Mononuclear cell (primary cell): ENCODE results near the gene OR6J1. TPM values are rescaled to one million over a fixed set of nuclear protein-coding genes. Genes with fewer than 3 reads are reported as not detected.
"Not testable (repeated sequence)": the region's sequence is repeated elsewhere in the genome, so short reads cannot be mapped to it uniquely, and the experiment has no call there.

ENCODE experiments used
- H3K27me3 ChIP-seq: 2 replicates; pipeline ENCODE4 v1.6.0; 2011; ENCODE audit warnings: low read length, control low read depth; ENCODE audit not compliant: insufficient read depth
- H3K4me1 ChIP-seq: 2 replicates; pipeline ENCODE4 v1.5.1; 2011; ENCODE audit warnings: mild to moderate bottlenecking, low read length, control low read depth; ENCODE audit not compliant: insufficient read depth
- H3K4me3 ChIP-seq: 2 replicates; pipeline ENCODE4 v1.5.1; 2011; ENCODE audit warnings: mild to moderate bottlenecking, low read length, moderate library complexity
- H3K9me3 ChIP-seq: 2 replicates; pipeline ENCODE4 v1.5.1; 2011; ENCODE audit warnings: low read depth, mild to moderate bottlenecking, control low read depth, low read length
- total RNA-seq: library from RNA; depleted of rRNA; stranded (reverse); fragments of >200 nt; gene quantifications from one replicate; pipeline ENCODE4 v1.2.3, GENCODE V29; 2012

OR6J1 gene
- total RNA-seq, 1 donor = not detected

- H3K27me3 ChIP-seq = no peaks in the 10 kb centered on the region
- no peaks in the 10 kb centered on the region for H3K9me3 ChIP-seq
- H3K4me1 ChIP-seq = no peaks in the 10 kb centered on the region
- no peak overlapping the region for H3K4me3 ChIP-seq
Observed at GRCh38 chr14:22660654-22661053, 16.5 kb upstream of the OR6J1 start.

GRCh38 chr14:22658946-22659345, 14.8 kb upstream of the OR6J1 start:
- H3K27me3 ChIP-seq = no peaks in the 10 kb centered on the region
- no peaks in the 10 kb centered on the region for H3K9me3 ChIP-seq
- no peak overlapping the region for H3K4me3 ChIP-seq
- H3K4me1 ChIP-seq = no peaks in the 10 kb centered on the region

DNA sequence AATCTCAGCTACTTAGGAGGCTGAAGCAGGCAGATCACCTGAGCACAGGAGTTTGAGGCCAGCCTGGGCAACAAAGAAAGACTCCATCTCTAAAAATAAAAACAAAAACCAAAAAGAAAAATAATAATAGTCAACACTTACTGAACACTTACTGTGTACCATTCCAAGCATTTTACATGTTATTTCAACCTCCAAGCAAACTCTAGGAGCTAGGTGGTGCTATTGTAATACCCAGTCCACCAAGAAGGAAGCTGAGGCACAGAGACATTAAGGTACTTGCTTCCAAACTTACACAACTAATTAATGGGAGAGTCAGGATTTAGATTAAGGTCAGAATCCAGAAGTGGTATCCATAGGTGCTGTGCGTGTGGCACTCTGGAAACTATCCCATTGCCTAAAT, 13.7 kb upstream of the OR6J1 start:
- Histone ChIP-seq H3K4me3 (no peak overlapping the region), H3K9me3 (no peaks in the 10 kb centered on the region), H3K27me3 (no peaks in the 10 kb centered on the region), H3K4me1 (no peaks in the 10 kb centered on the region)

DNA sequence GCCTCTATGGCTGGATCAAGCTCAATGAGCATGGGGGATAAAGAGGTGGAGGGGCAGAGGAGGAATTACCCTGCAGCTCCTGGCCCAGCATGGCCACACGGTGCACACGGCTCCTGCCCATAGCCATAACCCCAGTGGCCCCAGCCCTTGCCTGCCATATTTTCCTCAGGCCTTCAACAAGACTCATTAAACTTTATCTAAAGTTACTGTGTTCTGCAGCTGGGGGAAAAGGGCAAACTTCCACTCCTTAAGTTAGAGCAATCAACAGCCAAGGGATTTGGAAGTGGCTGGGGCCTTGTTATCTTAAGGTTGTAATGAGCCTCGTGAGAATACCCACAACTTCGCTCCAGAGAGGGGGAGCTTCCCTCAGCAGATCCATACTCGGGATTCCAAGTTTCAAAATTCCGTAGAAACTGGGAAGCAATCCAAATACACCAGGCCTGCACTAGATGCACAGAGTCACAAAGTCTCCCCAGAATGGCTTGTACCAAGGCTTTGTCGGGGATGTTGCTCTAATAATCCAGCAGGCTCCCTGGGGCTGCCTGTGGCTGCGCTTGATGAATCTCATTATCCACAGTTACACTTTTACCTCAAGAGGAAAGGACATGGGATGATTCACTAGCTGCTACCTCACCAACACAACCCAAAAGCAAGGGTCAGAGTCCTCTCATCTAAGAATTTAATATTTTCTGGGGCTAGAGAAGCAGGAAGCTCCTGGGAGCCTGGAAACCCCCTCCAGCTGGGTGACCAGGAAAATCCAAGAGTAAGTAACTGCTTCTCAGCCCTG, 13.0 kb upstream of the OR6J1 start:
- H3K9me3 ChIP-seq = no peaks in the 10 kb centered on the region
- H3K4me1 ChIP-seq = no peaks in the 10 kb centered on the region
- H3K4me3 ChIP-seq = no peak overlapping the region
- no peaks in the 10 kb centered on the region for H3K27me3 ChIP-seq

DNA sequence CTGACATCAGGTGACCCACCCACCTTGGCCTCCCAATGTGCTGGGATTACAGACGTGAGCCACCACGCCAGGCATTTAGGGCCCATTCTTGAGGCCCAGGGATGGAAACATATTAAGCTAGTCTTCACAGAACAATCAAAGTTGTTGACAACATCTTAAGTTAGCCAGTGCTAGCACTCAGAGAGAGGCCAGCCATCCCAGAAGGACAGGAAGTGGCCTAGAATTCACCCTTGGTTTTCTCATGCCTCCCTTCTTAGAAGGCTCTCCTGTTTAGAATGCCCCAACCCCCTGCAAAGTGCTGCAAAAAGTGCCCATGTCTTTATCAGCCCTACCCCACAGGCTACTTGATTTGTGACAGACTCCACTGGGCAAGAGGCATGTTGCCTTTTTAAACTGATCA, 12.1 kb upstream of the OR6J1 start:
- H3K27me3 ChIP-seq = no peaks in the 10 kb centered on the region
- H3K9me3 ChIP-seq = no peaks in the 10 kb centered on the region
- no peak overlapping the region for H3K4me3 ChIP-seq
- H3K4me1 ChIP-seq = no peaks in the 10 kb centered on the region

- no peaks in the 10 kb centered on the region for H3K27me3 ChIP-seq
- no peaks in the 10 kb centered on the region for H3K4me1 ChIP-seq
- H3K9me3 ChIP-seq = no peaks in the 10 kb centered on the region
- no peak overlapping the region for H3K4me3 ChIP-seq
Observed at GRCh38 chr14:22653012-22653621, 9.0 kb upstream of the OR6J1 start.

DNA sequence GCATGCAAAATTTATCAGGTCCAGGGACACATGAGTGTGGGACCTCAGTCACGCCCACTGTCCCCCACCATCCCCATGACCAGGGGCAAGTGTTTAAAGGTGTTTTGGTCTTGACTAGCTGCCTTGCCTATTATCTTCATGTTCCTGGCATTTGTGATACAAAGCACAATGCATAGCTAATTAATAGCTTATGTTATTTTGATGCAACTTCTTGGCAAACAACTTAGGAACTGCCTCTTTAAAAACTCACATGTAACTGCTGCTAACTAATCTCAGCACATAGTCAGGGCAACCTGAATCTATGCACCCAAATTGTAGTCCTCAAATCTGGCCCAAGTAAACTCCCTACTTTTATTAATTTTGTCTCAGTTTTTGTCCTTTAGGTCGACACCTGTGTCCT, 7.4 kb upstream of the OR6J1 start:
- Histone ChIP-seq H3K4me1 (peaks cover 7% of the 10 kb centered on the region), H3K27me3 (no peaks in the 10 kb centered on the region), H3K4me3 (no peak overlapping the region), H3K9me3 (no peaks in the 10 kb centered on the region)

GRCh38 chr14:22650960-22651521, 6.9 kb upstream of the OR6J1 start:
- Histone ChIP-seq H3K9me3 (no peaks in the 10 kb centered on the region), H3K4me3 (no peak overlapping the region), H3K27me3 (no peaks in the 10 kb centered on the region)

DNA sequence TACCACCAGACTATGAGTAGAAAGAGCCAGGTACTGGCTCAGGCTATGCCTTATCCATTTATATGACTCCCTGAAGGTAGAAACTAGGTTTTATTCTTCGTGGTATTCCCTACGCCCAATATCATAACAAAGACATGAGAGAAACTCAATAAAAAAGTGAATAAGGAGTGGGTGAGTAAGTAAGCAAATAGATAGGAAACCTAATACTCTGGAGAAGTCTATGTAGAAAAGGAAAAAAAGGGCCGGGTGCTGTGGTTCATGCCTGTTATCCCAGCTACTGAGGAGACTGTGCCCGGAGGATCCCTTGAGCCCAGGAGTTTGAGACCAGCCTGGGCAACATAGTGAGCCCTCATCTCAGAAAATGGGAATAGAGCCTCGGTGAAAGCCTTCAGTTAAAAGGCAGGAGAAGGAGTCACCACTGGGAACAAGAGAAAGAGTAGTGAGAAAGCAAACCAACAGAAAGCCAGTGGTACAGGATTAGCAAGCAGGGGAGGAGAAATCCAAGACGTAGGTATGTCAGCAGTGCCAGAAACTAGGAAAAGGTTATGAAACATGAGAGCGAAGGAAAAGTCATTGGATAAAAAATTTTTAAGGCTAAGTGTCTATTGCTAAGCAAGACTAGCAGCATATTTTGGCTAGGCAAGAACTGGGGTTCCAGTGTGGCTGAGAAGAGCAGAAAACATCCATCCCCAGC, 6.0 kb upstream of the OR6J1 start:
- H3K4me1 ChIP-seq = peaks cover 13% of the 10 kb centered on the region
- no peaks in the 10 kb centered on the region for H3K27me3 ChIP-seq
- no peak overlapping the region for H3K4me3 ChIP-seq
- no peaks in the 10 kb centered on the region for H3K9me3 ChIP-seq

More at GRCh38 chr14:22650960-22651521, 6.9 kb upstream of the OR6J1 start:
- H3K4me1 ChIP-seq = peaks cover 11% of the 10 kb centered on the region

GRCh38 chr14:22648506-22648905, 4.4 kb upstream of the OR6J1 start:
- Histone ChIP-seq H3K27me3 (no peaks in the 10 kb centered on the region), H3K4me1 (peaks cover 13% of the 10 kb centered on the region), H3K4me3 (no peak overlapping the region), H3K9me3 (no peaks in the 10 kb centered on the region)

GRCh38 chr14:22646570-22647254, 2.6 kb upstream of the OR6J1 start:
- Histone ChIP-seq H3K27me3 (no peaks in the 10 kb centered on the region), H3K9me3 (no peaks in the 10 kb centered on the region), H3K4me3 (no peak overlapping the region), H3K4me1 (peaks cover 13% of the 10 kb centered on the region)

DNA sequence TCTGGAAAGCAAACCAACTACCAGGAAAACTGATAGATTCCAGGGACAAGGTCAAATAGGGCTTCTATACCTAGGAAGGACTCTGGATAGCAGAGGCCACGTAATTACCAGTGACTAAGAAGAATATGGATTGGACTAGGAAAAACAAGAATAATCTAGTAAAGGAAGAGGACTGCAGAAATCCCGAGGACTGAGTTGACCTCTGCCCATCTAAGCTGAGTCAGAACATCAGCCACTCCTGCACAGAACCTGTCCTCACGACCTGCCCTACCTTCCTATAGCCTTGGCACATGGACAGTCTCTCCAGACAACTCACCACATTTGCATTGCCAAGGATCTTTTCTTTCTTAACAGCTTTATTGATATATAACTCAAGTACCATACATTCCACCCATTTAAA, 2.3 kb downstream of the OR6J1 start:
- no peak overlapping the region for H3K4me3 ChIP-seq
- H3K4me1 ChIP-seq = peaks cover 9% of the 10 kb centered on the region
- no peaks in the 10 kb centered on the region for H3K27me3 ChIP-seq
- no peaks in the 10 kb centered on the region for H3K9me3 ChIP-seq

DNA sequence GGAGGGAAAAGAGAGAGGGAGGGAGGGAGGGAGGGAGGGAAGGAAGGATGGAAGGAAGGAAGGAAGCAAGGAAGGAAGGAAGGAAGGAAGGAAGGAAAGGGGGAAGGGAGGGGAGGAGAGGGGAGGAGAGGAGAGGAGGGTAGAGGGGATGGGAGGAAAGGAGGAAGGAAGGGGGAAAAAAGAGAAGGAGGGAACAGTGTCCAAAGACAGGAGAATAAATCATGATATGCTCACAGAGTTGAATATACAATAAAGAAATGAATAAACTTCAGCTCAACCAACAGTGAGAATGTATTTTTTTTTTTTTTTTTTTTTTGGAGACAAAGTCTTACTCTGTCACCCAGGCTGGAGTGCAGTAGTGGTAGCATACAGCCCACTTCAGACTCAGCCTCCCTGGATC, 4.0 kb downstream of the OR6J1 start:
- no peaks in the 10 kb centered on the region for H3K4me1 ChIP-seq
- no peaks in the 10 kb centered on the region for H3K27me3 ChIP-seq
- H3K9me3 ChIP-seq = no peaks in the 10 kb centered on the region
- no peak overlapping the region for H3K4me3 ChIP-seq

DNA sequence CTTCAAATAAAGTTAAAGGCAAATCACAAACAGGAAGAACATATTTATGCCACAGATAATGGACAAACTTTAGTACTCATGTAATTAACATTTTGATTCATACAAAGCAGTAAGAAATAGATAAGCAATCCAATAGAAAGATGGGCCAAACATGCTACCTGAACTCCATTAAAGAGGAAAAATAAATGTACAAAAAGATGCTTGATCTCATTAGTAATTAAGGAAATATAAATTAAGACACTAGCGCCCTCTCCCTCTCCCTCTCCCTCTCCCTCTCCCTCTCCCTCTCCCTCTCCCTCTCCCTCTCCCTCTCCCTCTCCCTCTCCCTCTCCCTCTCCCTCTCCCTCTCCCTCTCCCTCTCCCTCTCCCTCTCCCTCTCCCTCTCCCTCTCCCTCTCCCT, 8.2 kb downstream of the OR6J1 start:
- H3K4me1 ChIP-seq, H3K4me3 ChIP-seq, H3K9me3 ChIP-seq, H3K27me3 ChIP-seq: not testable (repeated sequence)
